Measurements from ENCODE around the gene DNM1L.

The DNM1L gene

GRCh38 chr12:32768518-32768917, 89.4 kb downstream of the DNM1L start:
- Histone ChIP-seq H3K9me3 (no peaks in the 10 kb centered on the region), H3K4me3 (no peak overlapping the region), H3K4me1 (no peaks in the 10 kb centered on the region), H3K27ac (no peak overlapping the region), H3K36me3 (no peaks in the 10 kb centered on the region), H3K27me3 (no peaks in the 10 kb centered on the region)
- no peak for DNase-seq
- no peak for TF ChIP-seq CTCF (IDR thresholded peaks at IDR 0.05)
- intact Hi-C loops (cut with DNase I; ENCODE audit: low total_unique reads): no loop called here

DNA sequence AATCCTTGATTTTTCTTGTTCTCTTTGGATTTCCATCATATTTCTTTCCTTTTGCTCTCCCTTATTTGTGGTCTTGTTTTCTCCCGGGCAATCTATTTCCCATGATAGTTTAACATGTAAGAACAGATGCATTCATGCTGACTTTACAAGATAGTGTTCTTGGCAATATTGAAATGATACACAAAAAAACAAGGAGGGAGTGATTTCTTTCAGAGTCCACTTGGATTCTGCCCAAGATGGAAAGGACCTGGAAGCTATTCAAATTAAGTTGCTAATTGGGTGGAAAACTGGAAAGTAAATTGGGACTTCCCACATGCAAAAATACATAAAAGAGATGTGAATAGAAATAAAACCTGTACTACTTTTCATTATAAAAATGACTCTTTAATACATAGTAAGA, 91.0 kb downstream of the DNM1L start:
- Histone ChIP-seq H3K36me3 (no peaks in the 10 kb centered on the region), H3K4me3 (no peak overlapping the region), H3K27me3 (peaks cover 0 to under 1% of the 10 kb centered on the region in 2 donors), H3K27ac (no peak overlapping the region), H3K4me1 (no peaks in the 10 kb centered on the region), H3K9me3 (no peaks in the 10 kb centered on the region)
- no peak for DNase-seq
- TF ChIP-seq CTCF (IDR thresholded peaks at IDR 0.05): no peak
- intact Hi-C loops (cut with DNase I; ENCODE audit: low total_unique reads): no loop called here

DNA sequence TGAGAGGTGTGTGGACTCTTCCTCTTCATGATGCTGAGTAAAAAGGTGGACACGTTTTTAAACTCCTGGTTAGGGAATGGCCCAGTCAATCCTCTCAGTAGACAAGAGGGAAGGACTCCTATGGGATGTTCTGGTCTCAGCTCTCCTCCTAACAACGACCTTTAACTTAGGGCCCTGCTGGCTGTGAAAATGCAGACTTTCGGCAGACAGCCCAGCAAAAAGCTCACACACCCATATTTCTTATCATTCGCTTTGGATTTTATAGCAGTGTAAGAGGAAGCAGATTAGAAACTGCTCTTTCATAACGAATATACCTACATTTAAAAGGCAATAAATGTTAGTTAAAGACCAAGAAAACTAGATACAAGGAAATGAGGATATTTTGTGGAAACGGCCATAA, 94.6 kb downstream of the DNM1L start:
- H3K4me3 ChIP-seq: no peak overlapping the region
- no peak for DNase-seq
- H3K27ac ChIP-seq: no peak overlapping the region
- no peaks in the 10 kb centered on the region for H3K36me3 ChIP-seq
- intact Hi-C loops (cut with DNase I; ENCODE audit: low total_unique reads): no loop called here
- H3K4me1 ChIP-seq: no peaks in the 10 kb centered on the region
- peaks cover 0 to 3% of the 10 kb centered on the region in 2 donors for H3K27me3 ChIP-seq
- TF ChIP-seq CTCF (IDR thresholded peaks at IDR 0.05): no peak
- H3K9me3 ChIP-seq: no peaks in the 10 kb centered on the region

GRCh38 chr12:32776258-32776657, 97.2 kb downstream of the DNM1L start:
- Histone ChIP-seq H3K4me1 (no peaks in the 10 kb centered on the region), H3K4me3 (no peak overlapping the region), H3K27ac (no peak overlapping the region), H3K9me3 (no peaks in the 10 kb centered on the region), H3K27me3 (peaks cover 0 to 7% of the 10 kb centered on the region in 2 donors), H3K36me3 (no peaks in the 10 kb centered on the region)
- TF ChIP-seq CTCF (IDR thresholded peaks at IDR 0.05): no peak
- DNase-seq: no peak
- intact Hi-C loops (cut with DNase I; ENCODE audit: low total_unique reads): no loop called here

- Histone ChIP-seq H3K4me3 (no peak overlapping the region), H3K27me3 (peaks cover 0 to 7% of the 10 kb centered on the region in 2 donors), H3K4me1 (no peaks in the 10 kb centered on the region), H3K9me3 (no peaks in the 10 kb centered on the region), H3K27ac (no peak overlapping the region), H3K36me3 (no peaks in the 10 kb centered on the region)
- DNase-seq: no peak
- intact Hi-C loops (cut with DNase I; ENCODE audit: low total_unique reads): no loop called here
- no peak for TF ChIP-seq CTCF (IDR thresholded peaks at IDR 0.05)
Measured at GRCh38 chr12:32777159-32777558, 98.1 kb downstream of the DNM1L start.

DNA sequence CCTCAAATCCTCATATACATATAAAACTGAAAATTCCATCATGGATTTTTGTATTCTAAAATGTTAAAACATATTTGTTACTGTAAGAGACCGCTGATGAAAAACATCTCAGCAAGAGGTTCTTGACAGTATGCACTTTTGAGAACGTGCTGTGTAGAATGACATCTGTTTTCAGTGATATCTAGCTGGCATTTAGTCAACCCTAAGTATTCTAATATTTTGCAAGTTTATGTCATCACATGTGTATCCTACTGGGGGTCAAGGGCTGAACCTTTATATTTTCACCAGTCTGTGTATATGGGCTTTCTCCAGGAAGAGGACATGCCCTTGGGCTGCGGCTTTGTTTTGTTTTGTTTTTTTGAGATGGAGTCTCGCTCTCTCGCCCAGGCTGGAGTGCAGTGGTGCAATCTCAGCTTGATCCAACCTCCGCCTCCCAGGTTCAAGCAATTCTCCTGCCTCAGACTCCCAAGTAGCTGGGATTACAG, 98.6 kb downstream of the DNM1L start:
- Histone ChIP-seq H3K4me1 (no peaks in the 10 kb centered on the region), H3K36me3 (no peaks in the 10 kb centered on the region), H3K4me3 (no peak overlapping the region), H3K27ac (no peak overlapping the region), H3K27me3 (peaks cover 0 to 7% of the 10 kb centered on the region in 2 donors), H3K9me3 (no peaks in the 10 kb centered on the region)
- DNase-seq: no peak
- TF ChIP-seq CTCF (IDR thresholded peaks at IDR 0.05): no peak
- intact Hi-C loops (cut with DNase I; ENCODE audit: low total_unique reads): no loop called here

All from tibial artery (tissue), 4 donors.